ENCODE results near the gene KIF15.

Gene KIF15

DNA sequence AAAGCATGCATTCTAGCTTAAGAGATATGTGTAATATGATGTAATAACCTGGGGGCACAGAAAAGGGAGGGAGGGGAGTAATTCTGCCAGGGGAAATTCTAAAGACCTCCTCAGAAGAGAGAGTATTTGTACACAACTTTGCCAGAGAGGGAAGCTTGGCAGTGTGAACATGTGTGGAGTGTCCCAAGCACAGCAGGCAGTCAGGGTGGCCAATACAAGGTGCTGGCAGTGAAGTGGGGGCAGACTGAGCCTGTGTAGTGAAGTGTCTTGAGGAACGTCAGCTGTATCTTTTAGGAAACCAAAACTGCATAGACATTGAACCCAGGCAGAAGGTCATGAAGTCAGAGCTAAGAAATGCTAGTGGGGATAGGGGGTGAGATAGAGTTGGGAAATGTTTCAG is 70.4 kb downstream of the KIF15 start:
- TF ChIP-seq, protein P1, sequence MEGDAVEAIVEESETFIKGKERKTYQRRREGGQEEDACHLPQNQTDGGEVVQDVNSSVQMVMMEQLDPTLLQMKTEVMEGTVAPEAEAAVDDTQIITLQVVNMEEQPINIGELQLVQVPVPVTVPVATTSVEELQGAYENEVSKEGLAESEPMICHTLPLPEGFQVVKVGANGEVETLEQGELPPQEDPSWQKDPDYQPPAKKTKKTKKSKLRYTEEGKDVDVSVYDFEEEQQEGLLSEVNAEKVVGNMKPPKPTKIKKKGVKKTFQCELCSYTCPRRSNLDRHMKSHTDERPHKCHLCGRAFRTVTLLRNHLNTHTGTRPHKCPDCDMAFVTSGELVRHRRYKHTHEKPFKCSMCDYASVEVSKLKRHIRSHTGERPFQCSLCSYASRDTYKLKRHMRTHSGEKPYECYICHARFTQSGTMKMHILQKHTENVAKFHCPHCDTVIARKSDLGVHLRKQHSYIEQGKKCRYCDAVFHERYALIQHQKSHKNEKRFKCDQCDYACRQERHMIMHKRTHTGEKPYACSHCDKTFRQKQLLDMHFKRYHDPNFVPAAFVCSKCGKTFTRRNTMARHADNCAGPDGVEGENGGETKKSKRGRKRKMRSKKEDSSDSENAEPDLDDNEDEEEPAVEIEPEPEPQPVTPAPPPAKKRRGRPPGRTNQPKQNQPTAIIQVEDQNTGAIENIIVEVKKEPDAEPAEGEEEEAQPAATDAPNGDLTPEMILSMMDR (IDR thresholded peaks at IDR 0.05; ENCODE audit: unreplicated experiment in 3 of 3): no peak
- H3K36me3 Mint-ChIP-seq (ENCODE audit: low read depth): peaks cover 44% of the 10 kb centered on the region

DNA sequence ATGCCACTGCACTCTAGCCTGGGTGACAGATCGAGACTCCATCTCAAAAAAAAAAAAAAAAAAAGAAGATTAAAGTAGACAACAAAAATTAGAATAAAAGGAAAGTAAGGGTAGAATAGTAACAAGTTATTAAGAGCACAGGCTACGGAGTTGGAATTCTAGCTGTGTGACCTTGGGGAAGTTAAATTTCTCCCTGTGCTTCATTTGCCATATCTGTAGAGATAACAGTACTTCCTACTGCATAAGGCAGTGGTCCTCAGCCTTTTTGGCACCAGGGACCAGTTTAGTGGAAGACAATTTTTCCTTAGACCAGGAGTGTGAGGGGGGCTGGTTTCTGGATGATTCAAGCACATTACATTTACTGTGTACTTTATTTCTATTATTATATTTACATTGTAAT is 71.4 kb downstream of the KIF15 start:
- no peak overlapping the region for H3K27ac Mint-ChIP-seq
- peaks cover 15% of the 10 kb centered on the region for H3K9me3 Mint-ChIP-seq
- H3K4me3 Mint-ChIP-seq: no peak overlapping the region
- no peaks in the 10 kb centered on the region for H3K4me1 Mint-ChIP-seq
- peaks cover 47% of the 10 kb centered on the region for H3K36me3 Mint-ChIP-seq (ENCODE audit: low read depth)
- TF ChIP-seq, protein P1 (IDR thresholded peaks at IDR 0.05; ENCODE audit: unreplicated experiment in 3 of 3): no peak
- H3K27me3 Mint-ChIP-seq (ENCODE audit: low read depth): no peaks in the 10 kb centered on the region

More for the DNA sequence above, 70.4 kb downstream of the KIF15 start:
- H3K9me3 Mint-ChIP-seq: peaks cover 11% of the 10 kb centered on the region
- H3K27ac Mint-ChIP-seq: no peak overlapping the region
- H3K4me3 Mint-ChIP-seq: no peak overlapping the region
- no peaks in the 10 kb centered on the region for H3K27me3 Mint-ChIP-seq (ENCODE audit: low read depth)
- no peaks in the 10 kb centered on the region for H3K4me1 Mint-ChIP-seq

DNA sequence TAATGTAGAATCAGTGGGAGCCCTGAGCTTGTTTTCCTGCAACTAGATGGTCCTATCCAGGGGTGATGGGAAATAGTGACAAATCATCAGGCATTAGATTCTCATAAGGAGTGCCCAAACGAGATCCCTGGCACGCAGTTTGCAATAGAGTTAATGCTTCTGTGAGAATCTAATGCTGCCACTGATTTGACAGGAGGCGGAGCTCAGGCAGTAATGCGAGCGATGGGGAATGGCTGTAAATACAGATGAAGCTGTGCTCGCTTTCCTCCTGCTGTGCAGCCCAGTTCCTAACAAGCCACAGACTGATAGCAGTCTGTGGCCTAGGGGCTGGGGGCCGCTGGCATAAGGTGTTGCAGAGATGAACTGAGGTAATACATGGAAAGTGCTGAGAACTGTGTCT is 71.8 kb downstream of the KIF15 start:
- Mint-ChIP-seq H3K9me3 (peaks cover 15% of the 10 kb centered on the region), H3K36me3 (ENCODE audit: low read depth) (peaks cover 50% of the 10 kb centered on the region), H3K4me1 (no peaks in the 10 kb centered on the region), H3K27me3 (ENCODE audit: low read depth) (no peaks in the 10 kb centered on the region), H3K27ac (no peak overlapping the region), H3K4me3 (no peak overlapping the region)
- TF ChIP-seq, protein P1 (IDR thresholded peaks at IDR 0.05; ENCODE audit: unreplicated experiment in 3 of 3): no peak

GRCh38 chr3:44835684-44836083 is 74.1 kb downstream of the KIF15 start:
- H3K9me3 Mint-ChIP-seq: peaks cover 15% of the 10 kb centered on the region
- no peak overlapping the region for H3K4me3 Mint-ChIP-seq
- H3K27ac Mint-ChIP-seq: no peak overlapping the region
- no peaks in the 10 kb centered on the region for H3K4me1 Mint-ChIP-seq
- H3K36me3 Mint-ChIP-seq (ENCODE audit: low read depth): peaks cover 53% of the 10 kb centered on the region
- TF ChIP-seq, protein P1 (IDR thresholded peaks at IDR 0.05; ENCODE audit: unreplicated experiment in 3 of 3): no peak
- no peaks in the 10 kb centered on the region for H3K27me3 Mint-ChIP-seq (ENCODE audit: low read depth)

GRCh38 chr3:44842376-44842775 is 80.8 kb downstream of the KIF15 start:
- TF ChIP-seq, protein P1 (IDR thresholded peaks at IDR 0.05; ENCODE audit: unreplicated experiment in 3 of 3): no peak
- H3K4me1 Mint-ChIP-seq: no peaks in the 10 kb centered on the region
- H3K4me3 Mint-ChIP-seq: no peak overlapping the region
- H3K9me3 Mint-ChIP-seq: peaks cover under 1% of the 10 kb centered on the region
- H3K27me3 Mint-ChIP-seq (ENCODE audit: low read depth): no peaks in the 10 kb centered on the region
- no peak overlapping the region for H3K27ac Mint-ChIP-seq
- H3K36me3 Mint-ChIP-seq (ENCODE audit: low read depth): peaks cover 62% of the 10 kb centered on the region
